Activated CD4-positive, alpha-beta T cell treated with anti-CD3 and anti-CD28 coated beads, Interleukin-2, amount 50 U/mL, for 4 hours (primary cell): Measurements from ENCODE around the gene NTSR1.
A peak's percentile ranks its signal among the peaks of the same experiment; 100 is the strongest.

ENCODE experiments used
- DNase-seq, 2 experiments: peaks; one replicate each; pipeline ENCODE4 v3.0.0-alpha.2; 2020

The NTSR1 gene

GRCh38 chr20:62773845-62774714 lies 65.4 kb downstream of the NTSR1 start:
- DNase-seq = no peak

DNA sequence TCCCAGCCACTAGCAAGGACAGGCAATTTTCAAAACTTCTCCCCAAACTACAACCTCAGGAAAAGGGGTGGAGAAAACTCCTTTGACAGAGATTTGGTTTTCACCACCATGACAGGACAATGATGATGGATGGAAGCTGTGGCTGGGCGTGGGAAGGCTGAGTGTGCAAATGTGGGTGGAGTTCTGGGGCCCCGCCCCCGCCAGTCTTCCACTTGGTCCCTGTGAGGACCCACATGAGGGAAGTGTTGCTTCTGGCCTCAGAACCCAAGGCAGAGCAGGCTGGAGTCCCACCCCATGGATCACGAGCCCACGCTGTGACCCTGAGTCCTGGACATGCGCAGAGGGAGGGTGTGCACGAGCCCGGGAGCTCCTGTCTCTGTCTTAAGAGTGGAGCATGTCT lies 66.1 kb downstream of the NTSR1 start:
- peak in 1 of 2 experiments; percentile 19 for DNase-seq

GRCh38 chr20:62775206-62775605 lies 66.6 kb downstream of the NTSR1 start:
- no peak for DNase-seq

GRCh38 chr20:62776035-62776691 lies 67.5 kb downstream of the NTSR1 start:
- DNase-seq = no peak

DNA sequence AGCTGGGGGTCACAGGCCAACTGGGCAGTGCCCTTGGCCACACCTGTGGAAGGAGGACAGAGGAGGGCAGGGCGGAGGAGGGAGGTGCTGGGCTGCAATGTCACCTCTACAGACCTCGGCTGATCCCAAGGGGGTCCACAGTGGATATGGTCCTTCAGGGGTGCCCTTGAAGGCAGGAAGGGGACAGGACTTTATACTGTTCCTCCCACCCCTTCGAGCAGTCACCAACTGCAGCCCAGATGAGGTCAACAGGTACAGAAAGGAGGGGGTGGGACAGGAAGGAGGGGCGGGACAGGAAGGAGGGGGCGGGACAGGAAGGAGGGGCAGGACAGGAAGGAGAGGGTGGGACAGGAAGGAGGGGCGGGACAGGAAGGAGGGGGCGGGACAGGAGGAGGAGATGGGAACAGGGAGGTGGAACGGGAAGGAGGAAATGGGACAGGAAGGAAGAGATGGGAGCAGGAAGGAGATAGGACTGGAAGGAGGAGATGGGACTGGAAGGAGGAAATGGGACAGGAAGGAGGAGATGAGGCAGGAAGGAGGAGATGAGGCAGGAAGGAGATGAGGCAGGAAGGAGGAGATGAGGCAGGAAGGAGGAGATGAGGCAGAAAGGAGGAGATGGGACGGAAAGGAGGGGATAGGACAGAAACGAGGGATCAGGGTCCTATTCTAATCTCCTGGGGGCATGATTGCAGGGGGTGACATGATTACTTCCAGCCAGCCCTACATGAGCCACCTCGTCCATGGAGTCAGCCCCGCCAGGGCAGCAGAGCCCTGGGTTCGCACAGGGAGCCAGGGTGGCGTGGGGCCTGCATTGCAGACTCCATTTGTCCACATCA lies 68.3 kb downstream of the NTSR1 start:
- peak; percentile 49 to 51 for DNase-seq

DNA sequence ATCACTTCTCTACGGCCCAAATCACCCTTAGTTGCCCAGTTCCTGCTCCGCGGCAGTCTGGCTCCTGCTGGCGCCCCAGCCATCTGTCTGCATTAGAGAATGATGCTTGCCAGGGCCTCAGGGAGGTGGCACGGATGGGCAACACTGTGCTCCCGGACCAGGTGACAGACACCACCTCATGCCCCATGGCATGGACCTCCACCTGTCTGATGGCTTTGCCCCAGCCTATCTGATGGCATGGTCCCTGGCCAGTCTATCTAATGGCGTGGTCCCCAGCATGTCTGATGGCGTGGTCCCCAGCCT lies 68.8 kb downstream of the NTSR1 start:
- DNase-seq = no peak

- no peak for DNase-seq
Measured at GRCh38 chr20:62778058-62778457, 69.4 kb downstream of the NTSR1 start.

DNA sequence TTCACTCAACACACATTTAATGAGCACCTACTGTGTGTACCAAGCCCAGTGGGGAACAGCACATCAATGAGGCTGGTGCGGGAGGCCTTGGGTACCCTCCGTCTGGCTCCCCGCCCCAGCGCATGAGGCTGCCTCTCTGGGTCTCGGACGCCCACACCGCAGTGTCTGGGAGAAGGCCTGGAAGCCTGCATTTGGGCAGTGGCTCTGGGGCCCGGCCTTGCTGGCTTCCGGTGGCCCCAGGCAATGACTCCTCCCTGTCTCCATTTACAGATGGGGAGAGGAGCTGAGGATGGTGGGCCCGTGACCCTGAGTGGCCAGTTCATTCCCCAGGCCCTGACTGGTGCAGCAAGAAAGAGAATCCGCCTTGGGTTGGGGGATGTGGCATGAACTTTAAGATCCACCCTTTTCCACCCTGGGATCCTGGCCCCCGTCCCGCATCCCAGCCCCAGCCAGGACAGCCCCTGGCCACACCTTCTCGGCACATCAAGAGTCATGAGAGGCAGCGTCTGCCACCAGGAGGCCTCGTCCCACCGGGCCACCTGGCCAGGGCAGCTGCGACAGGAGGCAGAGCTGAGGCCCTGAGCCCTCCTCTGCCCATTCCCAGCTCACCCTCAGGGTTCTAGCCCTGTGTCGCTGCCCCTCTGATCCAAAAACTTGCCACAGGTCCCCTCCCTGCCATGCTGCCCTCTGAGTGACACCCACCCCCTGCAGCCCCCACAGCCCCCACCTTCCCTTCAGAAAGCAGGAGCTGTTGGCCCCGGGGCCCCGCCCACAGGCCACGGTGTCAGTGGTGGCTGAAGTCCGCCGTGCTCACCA lies 70.2 kb downstream of the NTSR1 start:
- DNase-seq = no peak

DNA sequence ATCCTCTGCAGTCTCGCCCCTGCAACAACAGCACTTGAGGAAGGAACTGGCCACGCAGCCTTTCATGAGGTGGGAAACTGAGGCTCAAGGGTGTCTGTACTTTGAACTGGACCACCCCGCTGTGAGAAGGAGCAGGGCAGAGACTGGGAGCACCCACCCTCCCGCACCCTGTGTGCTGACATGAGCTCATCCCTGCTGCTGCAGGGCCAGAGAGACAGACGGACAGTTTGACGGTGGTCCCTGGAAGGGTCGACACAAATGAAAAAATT lies 70.7 kb downstream of the NTSR1 start:
- DNase-seq = no peak

DNA sequence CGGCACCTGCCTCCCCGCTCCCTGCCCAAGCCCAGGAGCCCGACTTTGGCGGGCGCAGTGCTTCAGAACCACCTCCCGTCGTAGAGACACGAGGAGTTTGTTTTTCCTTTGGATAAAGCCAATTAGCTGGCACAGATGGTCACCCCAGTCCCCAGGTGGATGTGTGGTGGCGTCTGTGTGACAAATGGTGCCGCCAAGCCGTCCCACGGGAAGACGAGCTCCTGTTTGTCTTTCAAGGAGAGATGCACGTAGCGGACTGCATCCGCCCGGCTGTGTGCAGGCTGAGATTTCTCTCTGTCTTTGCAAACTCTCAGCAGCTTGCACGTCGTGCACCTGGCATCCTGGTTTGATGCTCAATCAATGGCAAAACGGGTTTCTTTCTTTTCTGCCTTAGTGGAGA lies 71.6 kb downstream of the NTSR1 start:
- no peak for DNase-seq

DNA sequence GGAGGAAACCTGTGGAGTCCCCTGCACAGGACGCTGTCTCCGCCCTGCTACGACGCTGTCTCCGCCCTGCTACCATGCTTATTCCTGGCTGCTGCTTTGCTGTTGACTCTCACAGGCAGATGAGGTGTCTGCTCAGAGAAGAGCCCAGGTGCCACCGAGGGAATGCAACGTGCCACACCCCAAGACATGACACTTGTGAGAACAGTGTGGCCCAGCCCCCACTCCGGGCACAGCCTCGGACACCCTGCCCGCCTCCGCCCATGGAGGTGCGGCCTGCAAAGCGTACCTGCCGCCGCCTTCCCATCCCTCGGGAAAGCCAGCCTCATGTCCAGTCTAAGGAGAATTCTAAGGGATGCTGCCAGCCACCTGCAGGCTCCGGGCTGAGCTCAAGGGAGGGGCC lies 72.1 kb downstream of the NTSR1 start:
- DNase-seq = no peak

DNA sequence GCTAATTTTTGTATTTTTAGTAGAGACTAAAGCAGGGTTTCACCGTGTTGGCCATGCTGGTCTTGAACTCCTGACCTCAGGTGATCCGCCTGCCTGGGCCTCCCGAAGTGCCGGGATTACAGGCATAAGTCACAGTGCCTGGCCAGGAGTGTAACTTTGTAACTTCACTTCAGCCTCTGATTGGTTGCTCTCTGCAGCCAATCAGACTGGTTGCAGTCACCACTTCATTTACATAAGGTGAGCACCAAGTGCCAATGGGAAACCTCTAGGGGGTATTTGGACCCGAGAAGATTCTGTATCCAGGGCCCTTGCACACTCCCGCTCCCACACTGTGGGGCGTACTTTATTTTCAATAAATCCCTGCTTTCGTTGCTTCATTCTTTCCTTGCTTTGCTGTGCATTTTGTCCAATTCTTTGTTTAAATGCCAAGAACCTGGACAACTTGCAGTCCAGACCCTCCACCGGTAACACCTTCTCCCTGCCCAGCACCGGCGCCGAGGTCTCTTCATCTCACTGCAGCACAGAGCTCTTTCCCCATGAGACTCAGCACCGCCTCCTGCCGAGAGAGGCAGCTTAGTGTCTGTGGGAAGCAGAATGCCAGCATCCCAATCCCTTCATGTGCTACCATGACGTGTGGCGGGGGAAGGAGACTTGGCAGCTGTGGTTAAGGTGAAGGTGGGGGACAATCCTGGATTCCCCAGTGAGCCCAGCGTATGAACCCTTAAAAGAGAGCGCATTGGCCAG lies 73.7 kb downstream of the NTSR1 start:
- DNase-seq = no peak

GRCh38 chr20:62782893-62783278 lies 74.2 kb downstream of the NTSR1 start:
- no peak for DNase-seq

DNA sequence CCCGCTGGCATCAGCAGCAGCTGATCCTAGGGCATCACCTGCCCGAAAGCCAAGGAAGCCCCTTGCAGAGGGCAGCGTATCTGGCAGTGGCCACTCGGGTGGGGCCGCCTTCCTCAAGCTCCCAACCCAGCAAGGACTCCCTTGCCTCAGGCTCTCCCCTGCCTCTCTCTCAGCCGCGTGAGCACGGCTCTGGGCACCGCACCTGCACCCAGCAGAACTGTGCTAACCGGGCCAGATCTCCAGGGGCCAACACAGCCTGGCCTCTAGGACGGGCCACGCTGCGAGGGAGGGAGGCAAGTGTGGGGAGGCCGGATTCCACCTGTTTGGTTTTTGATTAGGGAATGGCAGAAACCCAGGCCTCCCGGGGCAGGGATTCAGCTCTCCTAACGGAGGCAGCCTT lies 75.9 kb downstream of the NTSR1 start:
- DNase-seq = no peak

GRCh38 chr20:62785393-62785792 lies 76.8 kb downstream of the NTSR1 start:
- DNase-seq = no peak

GRCh38 chr20:62786157-62786556 lies 77.5 kb downstream of the NTSR1 start:
- DNase-seq = no peak

GRCh38 chr20:62787321-62787720 lies 78.7 kb downstream of the NTSR1 start:
- DNase-seq = no peak

- no peak for DNase-seq
Measured at GRCh38 chr20:62787866-62788265, 79.2 kb downstream of the NTSR1 start.

DNA sequence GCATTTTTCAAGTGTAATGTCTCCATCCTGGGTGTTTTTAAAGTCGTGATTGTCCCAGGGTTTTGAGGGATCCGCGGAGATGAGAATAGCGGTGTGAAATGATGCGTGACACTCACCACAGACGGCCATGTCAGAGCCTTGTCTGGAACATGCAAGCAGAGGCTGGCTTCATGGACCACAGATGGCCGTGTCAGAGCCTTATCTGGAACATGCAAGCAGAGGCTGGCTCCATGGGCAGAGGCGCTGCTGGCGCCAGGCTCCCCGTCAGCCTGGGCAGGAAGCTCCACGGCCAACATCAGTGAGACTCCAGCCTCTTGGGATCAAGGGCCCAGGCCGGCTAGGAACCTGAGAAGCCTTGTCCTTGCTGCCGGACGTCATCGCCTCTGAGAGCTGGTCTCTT lies 80.0 kb downstream of the NTSR1 start:
- DNase-seq = no peak

- DNase-seq = no peak
Measured at GRCh38 chr20:62790075-62790474, 81.4 kb downstream of the NTSR1 start.

DNA sequence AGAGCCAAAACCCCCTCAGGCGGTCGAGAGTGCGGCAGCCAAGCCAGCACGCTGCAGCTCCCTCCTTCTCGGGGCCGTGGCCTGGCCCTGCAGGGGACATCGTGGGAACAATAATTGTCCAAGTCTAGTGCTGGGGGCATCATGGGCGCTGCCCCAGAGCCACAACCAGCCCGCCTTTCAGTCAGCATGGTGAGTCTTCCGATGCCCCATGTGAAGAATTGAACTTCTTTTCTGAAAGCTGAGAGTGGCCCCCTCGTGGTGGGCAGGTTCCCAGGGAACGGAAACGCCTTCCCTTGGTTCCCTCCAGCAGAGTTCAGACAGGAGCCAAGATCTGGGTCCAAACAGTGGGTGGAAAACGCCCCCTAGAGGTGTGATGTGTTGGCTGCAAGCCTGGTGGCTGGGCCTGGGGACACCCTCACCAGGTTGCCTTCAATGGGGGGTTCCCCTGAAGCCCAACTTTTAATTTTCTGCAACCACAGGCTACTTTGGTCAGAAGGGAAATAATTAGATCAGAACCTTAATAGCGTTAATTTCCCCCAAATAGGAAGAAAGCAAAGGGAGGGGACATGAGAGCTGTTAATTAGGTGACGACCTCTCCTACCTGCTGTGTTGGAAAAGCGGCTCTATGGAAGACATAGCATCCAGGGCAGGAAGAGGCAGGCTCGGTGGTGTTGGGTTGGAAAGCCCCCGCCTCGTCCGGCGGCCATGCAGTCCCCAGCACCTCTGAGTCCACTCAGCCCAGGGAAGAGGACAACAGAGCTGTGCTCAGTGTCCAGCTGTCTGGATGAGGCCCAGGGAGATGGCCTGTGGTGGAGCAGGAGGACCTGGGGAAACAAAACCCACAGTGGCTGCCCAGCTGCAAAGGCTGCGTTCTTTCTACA lies 82.9 kb downstream of the NTSR1 start:
- peak; percentile 63 to 66 for DNase-seq
